ENCODE results near the gene PHF12. TPM values are rescaled to one million over a fixed set of nuclear protein-coding genes. Genes with fewer than 3 reads are reported as not detected.
A peak's percentile ranks its signal among the peaks of the same experiment; 100 is the strongest.

Gene PHF12
- total RNA-seq, 3 donors from 2014 or later (not counting 1 experiment from before 2014, with no cell fraction given), result 163 to 177 (median 171) TPM

DNA sequence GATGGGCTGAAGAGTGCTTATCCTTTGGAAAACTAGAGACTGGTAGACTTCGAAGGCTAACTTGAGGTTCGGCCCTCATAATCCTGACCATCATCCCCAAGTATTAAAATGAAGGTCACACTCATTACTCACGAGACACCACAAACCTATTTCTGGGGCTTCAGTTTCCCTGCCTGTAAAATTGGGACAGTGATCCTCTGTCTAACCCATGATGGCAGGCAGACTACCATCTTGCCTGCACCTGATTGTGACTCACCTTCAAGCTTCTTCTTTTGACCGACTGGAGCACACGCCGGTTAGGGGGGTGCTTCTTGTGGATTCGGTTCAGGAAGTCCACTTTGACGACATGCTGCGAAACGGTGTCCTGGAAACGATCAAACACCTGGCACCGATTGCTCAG, 34.3 kb downstream of the PHF12 start:
- Mint-ChIP-seq H3K27ac (peak overlapping the region; percentile 59 to 78), H3K4me3 (no peak overlapping the region), H3K36me3 (peaks cover 20% of the 10 kb centered on the region), H3K9me3 (no peaks in the 10 kb centered on the region), H3K27me3 (ENCODE audit: low read depth in 2 of 2) (no peaks in the 10 kb centered on the region), H3K4me1 (peaks cover 6 to 8% of the 10 kb centered on the region in 2 donors)
- no peaks in the 10 kb centered on the region for H3K27me3 ChIP-seq (ENCODE audit: control insufficient read depth, insufficient read depth, low read length)
- ATAC-seq (no peak), DNase-seq (no peak)
- TF ChIP-seq, protein P1, sequence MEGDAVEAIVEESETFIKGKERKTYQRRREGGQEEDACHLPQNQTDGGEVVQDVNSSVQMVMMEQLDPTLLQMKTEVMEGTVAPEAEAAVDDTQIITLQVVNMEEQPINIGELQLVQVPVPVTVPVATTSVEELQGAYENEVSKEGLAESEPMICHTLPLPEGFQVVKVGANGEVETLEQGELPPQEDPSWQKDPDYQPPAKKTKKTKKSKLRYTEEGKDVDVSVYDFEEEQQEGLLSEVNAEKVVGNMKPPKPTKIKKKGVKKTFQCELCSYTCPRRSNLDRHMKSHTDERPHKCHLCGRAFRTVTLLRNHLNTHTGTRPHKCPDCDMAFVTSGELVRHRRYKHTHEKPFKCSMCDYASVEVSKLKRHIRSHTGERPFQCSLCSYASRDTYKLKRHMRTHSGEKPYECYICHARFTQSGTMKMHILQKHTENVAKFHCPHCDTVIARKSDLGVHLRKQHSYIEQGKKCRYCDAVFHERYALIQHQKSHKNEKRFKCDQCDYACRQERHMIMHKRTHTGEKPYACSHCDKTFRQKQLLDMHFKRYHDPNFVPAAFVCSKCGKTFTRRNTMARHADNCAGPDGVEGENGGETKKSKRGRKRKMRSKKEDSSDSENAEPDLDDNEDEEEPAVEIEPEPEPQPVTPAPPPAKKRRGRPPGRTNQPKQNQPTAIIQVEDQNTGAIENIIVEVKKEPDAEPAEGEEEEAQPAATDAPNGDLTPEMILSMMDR (IDR thresholded peaks at IDR 0.05), result no peak
- peaks cover 92% of the 10 kb centered on the region for H3K36me3 ChIP-seq (ENCODE audit: control insufficient read depth, insufficient read depth, low read length)
- no peak overlapping the region for H3K27ac ChIP-seq (ENCODE audit: low read length)
- intact Hi-C loops (cut with micrococcal nuclease), result no loop called here
- WGBS (ENCODE audit: insufficient coverage), result 94% methylated on average over 12 of the region's 12 CpGs
- H3K9me3 ChIP-seq (ENCODE audit: control insufficient read depth, insufficient read depth, low read length), result no peaks in the 10 kb centered on the region
- H3K4me1 ChIP-seq (ENCODE audit: control insufficient read depth, insufficient read depth, low read length), result no peaks in the 10 kb centered on the region
- H3K4me3 ChIP-seq (ENCODE audit: low read length), result no peak overlapping the region

DNA sequence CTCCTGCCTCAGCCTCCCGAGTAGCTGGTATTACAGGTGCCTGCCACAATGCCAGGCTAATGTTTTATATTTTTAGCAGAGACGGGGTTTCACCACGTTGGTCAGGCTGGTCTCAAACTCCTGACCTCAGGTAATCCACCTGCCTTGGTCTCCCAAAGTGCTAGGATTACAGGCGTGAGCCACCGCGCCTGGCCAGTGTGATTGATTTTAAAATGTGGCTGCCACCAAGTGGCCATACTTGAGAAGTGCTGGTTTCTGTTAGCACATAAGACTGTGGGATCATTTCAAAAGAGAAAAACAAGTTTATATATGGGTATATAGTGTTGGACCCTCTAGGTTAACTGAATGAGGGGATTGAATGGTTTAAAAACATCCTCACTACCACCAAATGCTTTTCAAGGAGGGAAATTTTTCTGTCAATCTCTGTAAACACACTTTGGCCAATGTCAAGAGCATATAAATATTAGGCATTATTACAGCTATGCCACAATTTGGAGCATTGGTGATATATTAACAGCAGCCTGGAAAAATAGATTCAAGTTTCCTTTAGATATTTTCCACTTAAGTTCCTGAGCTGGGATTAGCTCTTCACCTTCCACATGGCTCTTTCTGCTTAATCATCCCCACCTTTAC, 34.9 kb downstream of the PHF12 start:
- H3K4me1 ChIP-seq (ENCODE audit: control insufficient read depth, insufficient read depth, low read length), result no peaks in the 10 kb centered on the region
- TF ChIP-seq, protein P1 (IDR thresholded peaks at IDR 0.05), result peak; percentile 76
- H3K27ac ChIP-seq (ENCODE audit: low read length), result no peak overlapping the region
- H3K9me3 ChIP-seq (ENCODE audit: control insufficient read depth, insufficient read depth, low read length), result no peaks in the 10 kb centered on the region
- Mint-ChIP-seq H3K27ac (peak overlapping the region; percentile 59 to 78), H3K36me3 (peaks cover 20% of the 10 kb centered on the region), H3K27me3 (ENCODE audit: low read depth in 2 of 2) (no peaks in the 10 kb centered on the region), H3K9me3 (no peaks in the 10 kb centered on the region), H3K4me1 (peaks cover 3 to 6% of the 10 kb centered on the region in 2 donors), H3K4me3 (no peak overlapping the region)
- H3K36me3 ChIP-seq (ENCODE audit: control insufficient read depth, insufficient read depth, low read length), result peaks cover 92% of the 10 kb centered on the region
- ATAC-seq (peak; percentile 75 to 82 (median 81)), DNase-seq (peak in 1 of 2 donors; percentile 69)
- no peaks in the 10 kb centered on the region for H3K27me3 ChIP-seq (ENCODE audit: control insufficient read depth, insufficient read depth, low read length)
- intact Hi-C loops (cut with micrococcal nuclease), result loop anchor here (1.0 kb wide), 1 partner anchor 153 kb away; no protein-coding TSS in a partner anchor
- no peak overlapping the region for H3K4me3 ChIP-seq (ENCODE audit: low read length)
- 56% methylated on average over 6 of the region's 6 CpGs for WGBS (ENCODE audit: insufficient coverage)

DNA sequence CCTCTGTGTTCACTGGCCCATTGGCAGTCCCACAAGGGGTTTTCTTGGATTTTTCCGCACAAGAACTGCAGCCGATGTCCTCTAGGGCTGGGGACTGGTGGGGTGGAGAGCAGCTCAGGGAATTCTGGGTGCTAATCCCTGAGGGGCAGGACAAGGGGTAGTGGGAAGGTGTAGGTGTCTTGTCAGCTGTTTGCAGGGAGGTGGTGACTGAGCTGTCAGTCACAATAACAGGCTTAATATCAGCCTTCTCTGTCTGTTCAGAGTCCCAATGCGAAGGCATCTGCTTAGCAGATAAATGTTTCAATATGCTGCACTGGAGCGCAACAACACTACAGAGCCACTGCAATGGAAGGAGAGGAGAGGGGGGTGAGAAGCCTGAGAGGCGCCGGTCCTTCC, 38.4 kb downstream of the PHF12 start:
- intact Hi-C loops (cut with micrococcal nuclease), result no loop called here
- Histone ChIP-seq H3K36me3 (ENCODE audit: control insufficient read depth, insufficient read depth, low read length) (peaks cover 96% of the 10 kb centered on the region), H3K27ac (ENCODE audit: low read length) (no peak overlapping the region), H3K4me1 (ENCODE audit: control insufficient read depth, insufficient read depth, low read length) (no peaks in the 10 kb centered on the region), H3K9me3 (ENCODE audit: control insufficient read depth, insufficient read depth, low read length) (no peaks in the 10 kb centered on the region), H3K4me3 (ENCODE audit: low read length) (no peak overlapping the region), H3K27me3 (ENCODE audit: control insufficient read depth, insufficient read depth, low read length) (no peaks in the 10 kb centered on the region)
- TF ChIP-seq, protein P1 (IDR thresholded peaks at IDR 0.05), result no peak
- Mint-ChIP-seq H3K9me3 (no peaks in the 10 kb centered on the region), H3K27me3 (ENCODE audit: low read depth in 2 of 2) (no peaks in the 10 kb centered on the region), H3K4me1 (peaks cover 0 to 6% of the 10 kb centered on the region in 2 donors), H3K27ac (peak overlapping the region in 1 of 2 donors; percentile 58), H3K36me3 (peaks cover 20% of the 10 kb centered on the region), H3K4me3 (no peak overlapping the region)
- WGBS (ENCODE audit: insufficient coverage), result 92% methylated on average over 6 of the region's 6 CpGs
- ATAC-seq, result no peak
- no peak for DNase-seq

Measured in natural killer cell (primary cell).